Heart right ventricle (tissue), 16 donors: Measurements from ENCODE around the gene KRTAP5-8. TPM values are rescaled to one million over a fixed set of nuclear protein-coding genes. Genes with fewer than 3 reads are reported as not detected.
"Not testable (repeated sequence)": the region's sequence is repeated elsewhere in the genome, so short reads cannot be mapped to it uniquely, and the experiment has no call there.

ENCODE experiments used
- ATAC-seq, 8 donors: fragments of 200-7000 bp; cut with Tn5 transposase; one replicate each; pipeline ENCODE4 v1.9.1; 2020; ENCODE audit warnings: mild to moderate bottlenecking in 8 of 8, moderate library complexity in 8 of 8, moderate number of reproducible peaks in 1 of 8
- DNase-seq, 2 donors: peaks; one replicate each; pipeline ENCODE4 v3.0.0-alpha.2; 2020
- H3K27ac ChIP-seq, 10 donors: fragments of 200-600 bp; sonication (generic) in 2 of 10; one replicate each; pipeline versions ENCODE4 v1.5.0 to v1.8.0; 2020 to 2022; ENCODE audit warnings: mild to moderate bottlenecking in 3 of 10
- H3K27me3 ChIP-seq, 7 donors: fragments of 200-600 bp; one replicate each; pipeline ENCODE4 v1.8.0; 2021 to 2022; ENCODE audit warnings: mild to moderate bottlenecking in 2 of 7
- H3K36me3 ChIP-seq, 9 donors: fragments of 200-600 bp; sonication (generic) in 1 of 9; one replicate each; pipeline versions ENCODE4 v1.5.0 to v1.8.0; 2020 to 2022; ENCODE audit warnings: mild to moderate bottlenecking in 2 of 9
- H3K4me1 ChIP-seq, 9 donors: fragments of 200-600 bp; sonication (generic) in 1 of 9; one replicate each; pipeline versions ENCODE4 v1.5.0 to v1.8.0; 2020 to 2022; ENCODE audit warnings: mild to moderate bottlenecking in 4 of 9
- H3K4me3 ChIP-seq, 10 donors: fragments of 200-600 bp; sonication (generic) in 2 of 10; one replicate each; pipeline versions ENCODE4 v1.5.0 to v1.8.0; 2020 to 2022; ENCODE audit warnings: mild to moderate bottlenecking in 7 of 10, moderate library complexity in 2 of 10
- H3K9me3 ChIP-seq, 11 donors: fragments of 200-600 bp in 10 of 11; sonication (generic) in 2 of 11; one replicate each; pipeline versions ENCODE4 v1.5.0 to v1.8.0; 2013 to 2022; ENCODE audit warnings: mild to moderate bottlenecking in 2 of 11, control low read depth in 1 of 11, moderate library complexity in 1 of 11
- WGBS, 2 donors: extraction: QIAGEN DNeasy Blood & Tissue Kit; methylation state at CpG; one replicate each; pipeline ENCODE4 v1.1.7; 2013; ENCODE audit warnings: inconsistent platforms in 1 of 2; 5-methylcytosine and 5-hydroxymethylcytosine counted together
- intact Hi-C, 10 donors: fragments of 100-400 bp; cut with DNase I; formaldehyde crosslinking; loops; one replicate each; pipeline versions ENCODE4 v1.11.1 to v1.14.2; 2022
- polyA plus RNA-seq, 2 donors: library from polyadenylated mRNA; stranded (reverse); fragments of 200-250 nt; gene quantifications; one replicate each; pipeline ENCODE4 v1.2.3, GENCODE V29; 2013
- total RNA-seq, 10 donors: library from RNA; stranded (reverse); fragmentation: NEBNext Ultra II Directional in 3 of 10; extraction: Animal tissue kit (Norgen Biotek cat#: 25700) in 3 of 10; gene quantifications; one replicate each; pipeline versions ENCODE4 v1.2.1 to v1.2.4, GENCODE V29; 2021 to 2023
- TF ChIP-seq, protein P1 (sequence below), 9 donors: fragments of 200-600 bp; sonication (generic) in 2 of 9; IDR thresholded peaks; one replicate each; pipeline versions ENCODE4 v1.5.0 to v1.8.0; 2021 to 2022; ENCODE audit warnings: antibody characterized with exemption in 9 of 9, mild to moderate bottlenecking in 5 of 9, moderate library complexity in 1 of 9
- donor health status: Arrhythmogenic right ventricular cardiomyopathy.
- donor health status: ischemic (EF 13 %, LVEDD 7.1; RV severe dilation, severe dysfunction).
- donor health status: healthy with polysubstance abuse.
- donor health status: DM: no; HTN: yes; CAD: no.
- donor health status: DM: no; HTN: no; CAD: no.
- donor health status: ischemic (EF 25% LVEDD 6.9; RV normal size, moderate dysfunction).
- donor health status: ischemic (EF 25% LVEDD 5.7; RV mildly dilated, moderate dysfunction).
- donor health status: healthy.
- donor health status: DM: yes; HTN: yes; CAD: no.
- donor health status: Ischemic cardiomyopathy.
- donor health status: ischemic (EF 35%, LVEDD 5.7; RV mildly dilated, moderate dysfunction).
- donor health status: nonischemic (EF 11% LVEDD 7.7; RV severe dilation, severe dysfunction).
- donor health status: DM: yes; HTN: yes; CAD: no.
- donor health status: PGD.
- donor health status: ischemic (EF 29% LVEDD 5.4; RV normal size, mild dysfunction).
- donor health status: nonischemic (EF 23%, LVEDD 6.1; RV moderate dilation, normal function).

Gene KRTAP5-8
- total and polyA plus RNA-seq, 12 donors, result not detected

DNA sequence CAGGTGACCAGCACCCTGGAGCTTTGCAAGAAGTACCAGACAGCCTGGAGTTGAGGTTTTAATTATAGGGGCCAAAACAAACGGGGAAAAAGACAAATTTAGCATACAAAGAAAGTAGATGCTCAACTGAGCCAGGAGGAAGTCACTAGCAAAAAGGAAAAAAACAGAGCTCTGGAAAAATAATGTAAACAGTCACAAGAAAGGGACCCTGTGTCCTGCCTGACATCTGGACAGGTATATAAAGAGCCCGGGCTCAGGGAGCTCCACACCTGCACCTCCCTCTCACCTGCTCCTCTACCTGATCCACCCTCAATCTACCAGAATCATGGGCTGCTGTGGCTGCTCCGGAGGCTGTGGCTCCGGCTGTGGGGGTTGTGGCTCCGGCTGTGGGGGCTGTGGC, 27.4 kb downstream of the KRTAP5-8 start, which contains the start of gene KRTAP5-10:
Gene KRTAP5-10, plus strand, starts transcription at position 301 of the 400 bp plus-strand sequence. Its CDS starts 25 bp downstream, at position 326.
- 66 to 72% methylated on average over 5 of the region's 5 CpGs for WGBS, 2 donors
- intact Hi-C loops, result no loop called here
- no peak within 1 kb of the TSS for H3K27ac ChIP-seq
- H3K4me3 ChIP-seq, result no peak within 1 kb of the TSS
- DNase-seq (no peak), ATAC-seq (no peak)
- H3K27me3 ChIP-seq, result peaks cover 0 to 30% (median 13%) of the 10 kb centered on the region in 7 donors
- H3K9me3 ChIP-seq, result peaks cover 0 to 4% (median 0%) of the 10 kb centered on the region in 11 donors
- H3K36me3 ChIP-seq, result no peaks in the 10 kb centered on the region
- TF ChIP-seq, protein P1, sequence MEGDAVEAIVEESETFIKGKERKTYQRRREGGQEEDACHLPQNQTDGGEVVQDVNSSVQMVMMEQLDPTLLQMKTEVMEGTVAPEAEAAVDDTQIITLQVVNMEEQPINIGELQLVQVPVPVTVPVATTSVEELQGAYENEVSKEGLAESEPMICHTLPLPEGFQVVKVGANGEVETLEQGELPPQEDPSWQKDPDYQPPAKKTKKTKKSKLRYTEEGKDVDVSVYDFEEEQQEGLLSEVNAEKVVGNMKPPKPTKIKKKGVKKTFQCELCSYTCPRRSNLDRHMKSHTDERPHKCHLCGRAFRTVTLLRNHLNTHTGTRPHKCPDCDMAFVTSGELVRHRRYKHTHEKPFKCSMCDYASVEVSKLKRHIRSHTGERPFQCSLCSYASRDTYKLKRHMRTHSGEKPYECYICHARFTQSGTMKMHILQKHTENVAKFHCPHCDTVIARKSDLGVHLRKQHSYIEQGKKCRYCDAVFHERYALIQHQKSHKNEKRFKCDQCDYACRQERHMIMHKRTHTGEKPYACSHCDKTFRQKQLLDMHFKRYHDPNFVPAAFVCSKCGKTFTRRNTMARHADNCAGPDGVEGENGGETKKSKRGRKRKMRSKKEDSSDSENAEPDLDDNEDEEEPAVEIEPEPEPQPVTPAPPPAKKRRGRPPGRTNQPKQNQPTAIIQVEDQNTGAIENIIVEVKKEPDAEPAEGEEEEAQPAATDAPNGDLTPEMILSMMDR (IDR thresholded peaks at IDR 0.05), result no peak
- H3K4me1 ChIP-seq, result peaks cover 0 to 4% (median 0%) of the 10 kb centered on the region in 9 donors

DNA sequence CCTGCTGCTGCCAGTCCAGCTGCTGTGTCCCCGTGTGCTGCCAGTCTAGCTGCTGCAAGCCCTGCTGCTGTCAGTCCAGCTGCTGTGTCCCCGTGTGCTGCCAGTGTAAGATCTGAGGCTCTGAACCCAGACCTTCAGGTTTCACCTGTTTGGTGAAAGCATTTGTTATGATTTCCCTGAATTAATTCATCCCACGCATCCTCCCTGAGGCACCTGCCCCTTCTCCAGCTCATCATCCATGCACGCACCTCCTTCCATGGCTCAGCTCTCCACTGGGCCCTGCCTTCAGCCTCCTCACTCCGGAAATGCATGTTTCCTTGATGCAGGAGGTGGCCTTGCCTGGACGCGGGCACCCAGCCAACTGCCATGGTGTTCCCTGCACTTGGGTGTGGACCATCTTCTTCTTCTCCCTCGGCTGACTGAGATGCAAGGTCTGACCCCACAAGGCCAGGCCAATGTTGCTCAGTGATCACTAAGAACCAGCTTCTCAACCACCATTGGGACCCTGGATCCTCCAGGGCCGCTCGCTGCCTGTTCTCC, 28.3 kb downstream of the KRTAP5-8 start:
- 68 to 69% methylated on average over 10 of the region's 10 CpGs for WGBS, 2 donors
- Histone ChIP-seq H3K4me1 (peaks cover 0 to 4% (median 0%) of the 10 kb centered on the region in 9 donors), H3K9me3 (no peaks in the 10 kb centered on the region), H3K27ac (no peak overlapping the region), H3K4me3 (no peak overlapping the region), H3K36me3 (no peaks in the 10 kb centered on the region), H3K27me3 (peaks cover 0 to 36% (median 13%) of the 10 kb centered on the region in 7 donors)
- intact Hi-C loops, result no loop called here
- no peak for DNase-seq
- no peak for ATAC-seq
- TF ChIP-seq, protein P1 (IDR thresholded peaks at IDR 0.05), result no peak

DNA sequence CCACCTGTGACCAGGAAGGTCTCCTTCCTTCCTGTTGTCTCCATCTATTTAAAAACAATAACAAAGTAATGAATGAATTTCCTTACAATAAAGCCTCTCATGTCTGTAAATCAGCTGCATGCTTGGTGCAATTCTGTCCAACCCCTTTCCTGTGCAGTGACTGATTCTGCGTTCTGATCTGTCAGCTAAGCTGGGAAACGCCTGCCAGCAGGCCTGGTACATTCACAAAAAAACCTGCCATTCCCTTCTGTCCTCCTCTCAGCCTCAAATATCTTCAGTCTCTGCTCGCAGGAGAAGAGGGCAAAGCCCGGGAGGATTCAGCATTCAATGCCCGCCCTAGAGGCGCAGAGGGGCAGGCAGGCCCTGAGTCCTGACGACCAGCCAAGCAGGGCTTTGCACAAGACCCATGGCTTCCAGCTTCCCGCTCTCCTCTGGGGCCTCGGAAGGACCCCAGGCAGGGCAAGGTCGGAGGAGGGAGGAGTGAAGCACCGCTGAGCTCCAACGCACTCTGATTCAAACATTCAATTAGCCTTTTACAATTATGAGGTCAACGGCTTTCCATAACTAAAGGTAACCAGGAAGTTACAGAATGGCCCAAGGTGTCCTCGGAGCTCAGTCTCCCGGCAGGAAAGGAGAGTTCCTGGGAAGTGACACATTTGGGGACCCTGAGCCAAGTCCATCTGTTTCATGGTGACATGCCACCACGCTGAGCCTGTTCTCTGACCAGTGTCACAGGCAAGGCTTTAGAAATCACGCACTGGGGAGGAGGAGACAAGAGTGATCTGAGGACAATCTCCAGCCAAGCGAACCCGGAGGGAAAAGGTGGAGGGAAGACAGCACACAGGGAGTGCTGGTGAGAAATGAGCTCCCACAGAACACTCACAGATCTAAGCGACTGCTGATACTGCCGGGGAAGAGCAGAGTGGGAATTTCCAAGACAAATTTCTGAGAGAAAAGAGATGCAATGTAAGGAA, 29.1 kb downstream of the KRTAP5-8 start:
- H3K27ac ChIP-seq, H3K4me1 ChIP-seq, H3K36me3 ChIP-seq, intact Hi-C loops, DNase-seq, H3K4me3 ChIP-seq, H3K9me3 ChIP-seq: not testable (repeated sequence)
- ATAC-seq, result peak in 1 of 8 donors; percentile 27
- 52 to 58% methylated on average over 18 to 20 of the region's 21 CpGs for WGBS, 2 donors
- H3K27me3 ChIP-seq, result peaks cover 0 to 39% (median 13%) of the 10 kb centered on the region in 7 donors

DNA sequence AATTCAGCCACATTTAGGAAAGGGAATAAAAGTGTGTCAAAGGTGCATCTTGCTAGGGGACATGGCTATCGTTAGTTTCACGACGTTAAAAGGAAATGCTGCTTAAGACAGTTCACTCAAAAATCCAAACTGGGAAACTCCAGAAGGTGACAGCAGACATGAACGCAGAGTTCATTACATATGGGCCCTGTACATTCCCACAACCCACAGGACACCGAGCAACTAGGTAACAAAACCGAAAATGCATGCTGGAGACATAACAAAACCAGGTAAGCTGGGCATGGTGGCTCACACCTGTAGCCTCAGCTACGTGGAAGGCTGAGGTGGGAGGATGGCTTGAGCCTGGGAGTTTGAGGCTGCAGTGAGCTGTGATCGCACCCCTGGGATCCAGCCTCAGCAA, 29.8 kb downstream of the KRTAP5-8 start:
- peaks cover 0 to 39% (median 15%) of the 10 kb centered on the region in 7 donors for H3K27me3 ChIP-seq
- intact Hi-C loops, H3K4me3 ChIP-seq, DNase-seq, H3K27ac ChIP-seq, H3K36me3 ChIP-seq, H3K4me1 ChIP-seq, ATAC-seq, H3K9me3 ChIP-seq: not testable (repeated sequence)
- 73 to 77% methylated on average over 8 of the region's 8 CpGs for WGBS, 2 donors

DNA sequence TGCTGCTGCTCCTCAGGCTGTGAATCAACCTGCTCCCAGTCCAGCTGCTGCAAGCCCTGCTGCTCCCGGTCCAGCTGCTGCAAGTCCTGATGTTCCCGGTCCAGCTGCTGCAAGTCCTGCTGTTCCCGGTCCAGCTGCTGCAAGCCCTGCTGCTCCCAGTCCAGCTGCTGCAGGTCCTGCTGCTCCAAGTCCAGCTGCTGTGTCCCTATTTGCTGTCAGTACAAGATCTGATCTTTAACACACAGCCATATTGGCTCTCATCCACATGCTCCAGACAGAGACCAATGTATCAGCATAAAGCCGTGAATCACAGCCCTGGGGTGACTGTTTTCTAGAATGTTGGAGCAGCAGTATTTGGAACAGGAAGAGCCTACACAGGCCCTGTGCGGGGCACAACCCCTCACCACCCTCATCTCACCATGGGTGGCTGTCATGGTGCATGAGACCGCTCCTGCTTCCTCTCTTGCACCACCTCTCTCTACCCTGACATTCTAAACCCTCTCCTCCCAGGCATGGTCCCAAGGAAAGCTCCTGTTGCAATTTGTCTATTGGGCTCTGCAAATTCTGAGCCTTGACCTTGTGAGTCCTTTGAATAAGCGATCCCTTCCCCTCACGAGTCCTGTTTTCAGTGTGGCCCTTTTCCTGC, 31.0 kb downstream of the KRTAP5-8 start:
- TF ChIP-seq, protein P1 (IDR thresholded peaks at IDR 0.05), result no peak
- WGBS, 2 donors, result 63% methylated on average over 8 of the region's 8 CpGs
- DNase-seq, result no peak
- Histone ChIP-seq H3K4me3 (no peak overlapping the region), H3K27ac (no peak overlapping the region), H3K9me3 (no peaks in the 10 kb centered on the region), H3K36me3 (no peaks in the 10 kb centered on the region), H3K4me1 (peaks cover 0 to 4% (median 0%) of the 10 kb centered on the region in 9 donors), H3K27me3 (peaks cover 0 to 37% (median 13%) of the 10 kb centered on the region in 7 donors)
- intact Hi-C loops, result no loop called here
- peak in 2 of 8 donors; percentile 12 to 24 for ATAC-seq

DNA sequence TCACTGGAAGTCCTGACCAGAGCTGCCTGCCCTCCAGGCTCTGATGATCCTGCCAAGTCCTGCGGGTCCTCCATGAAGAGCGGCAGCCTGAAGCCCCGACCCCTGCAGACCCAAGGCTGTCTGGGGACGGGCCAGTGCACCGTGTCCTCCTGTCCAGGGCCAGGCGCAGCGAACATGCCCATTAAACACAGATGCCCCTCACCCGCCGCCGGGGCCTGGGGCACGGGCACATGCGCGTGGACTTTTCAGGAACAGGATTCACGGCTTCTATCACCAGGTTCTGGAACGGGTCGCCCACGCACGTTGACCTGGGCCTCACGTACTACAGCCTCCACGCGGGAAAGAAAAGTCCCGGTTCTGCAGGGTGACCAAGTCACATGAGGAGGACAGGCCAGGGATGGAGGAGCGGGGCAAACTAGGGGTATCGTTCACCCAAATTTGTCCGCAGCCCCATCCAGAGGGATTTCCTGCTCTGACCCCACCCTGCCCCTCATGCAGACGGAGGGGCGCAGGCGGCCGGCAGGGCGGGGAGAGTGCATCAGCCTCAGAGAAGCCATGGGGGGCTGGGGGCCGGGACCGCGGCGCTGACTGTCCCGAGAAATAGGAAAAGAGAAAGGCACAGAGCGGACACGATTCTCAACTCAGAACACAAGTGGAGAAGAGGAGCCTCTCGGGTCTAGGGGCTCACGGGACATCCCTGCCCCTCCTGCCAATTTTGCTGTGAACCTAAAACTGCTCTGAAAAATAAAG, 33.5 kb downstream of the KRTAP5-8 start:
- H3K4me3 ChIP-seq, H3K4me1 ChIP-seq, intact Hi-C loops, H3K36me3 ChIP-seq, H3K27ac ChIP-seq, H3K9me3 ChIP-seq, DNase-seq: not testable (repeated sequence)
- H3K27me3 ChIP-seq, result peaks cover 0 to 39% (median 13%) of the 10 kb centered on the region in 7 donors
- 84 to 88% methylated on average over 35 to 36 of the region's 39 CpGs for WGBS, 2 donors
- ATAC-seq, result peak in 1 of 8 donors; percentile 31
